ENCODE measurements around the gene UBLCP1.

DNA sequence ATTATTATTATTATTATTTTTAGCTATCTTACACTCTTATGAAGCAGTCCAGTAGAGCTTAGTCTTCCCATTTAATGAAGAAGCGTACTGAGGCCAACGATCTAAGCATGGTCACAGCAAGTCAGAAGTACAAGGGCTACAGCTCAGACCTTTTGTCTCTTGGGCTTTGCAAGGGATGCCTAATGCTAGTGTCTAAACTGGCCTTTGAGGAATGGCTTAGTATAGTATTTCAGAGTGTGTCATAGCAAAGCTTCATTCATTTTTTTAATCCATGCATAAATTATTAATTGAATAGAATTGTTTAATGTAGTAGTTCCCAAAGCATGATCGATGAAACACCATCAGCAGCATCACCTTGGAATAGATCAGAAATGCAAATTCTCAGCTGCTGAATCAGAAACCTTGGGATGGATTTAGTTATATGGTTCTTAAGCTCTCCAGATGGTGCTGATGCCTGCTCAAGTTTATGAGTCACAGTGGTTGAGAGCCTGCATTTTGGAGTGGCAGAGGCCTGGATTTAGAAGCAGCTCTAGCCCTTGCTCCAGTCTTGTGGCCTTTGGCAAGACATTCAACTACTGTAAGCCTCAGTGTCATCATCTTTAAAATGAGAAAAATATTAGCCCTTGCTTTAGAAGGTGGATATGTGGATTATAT, 61.1 kb downstream of the UBLCP1 start:
- no peak for TF ChIP-seq EZH2 (IDR thresholded peaks at IDR 0.05)
- no peak for TF ChIP-seq POLR2AphosphoS5 (IDR thresholded peaks at IDR 0.05; ENCODE audit: borderline replicate concordance, low read depth, low read length)
- no peak for TF ChIP-seq FOXP2 (optimal IDR thresholded peaks at IDR 0.05; ENCODE audit: control extremely low read depth, extremely low read length, insufficient read depth)
